HEK293 (cell line): ENCODE results near the gene STYXL1.

Experiments
- CTCF ChIA-PET: fragments of 350-600 bp; formaldehyde crosslinking; extraction: SDS; loops from one replicate; lab custom pipeline; 2021; ENCODE audit warnings: antibody characterized with exemption; lab: Yijun Ruan, JAX
- POLR2A ChIA-PET: fragments of 300-600 bp; formaldehyde crosslinking; extraction: SDS; loops from one replicate; lab custom pipeline; 2020; ENCODE audit warnings: antibody characterized with exemption, inconsistent platforms; lab: Yijun Ruan, JAX
- H3K27ac ChIP-seq: fragments of 200-500 bp; sonication (Bioruptor generic); 2 replicates; pipeline ENCODE4 v1.5.1; 2014; ENCODE audit warnings: low read depth, low read length, control low read depth, inconsistent platforms; ENCODE audit errors: extremely low read depth
- H3K36me3 ChIP-seq, 2 experiments: fragments of 200-500 bp in 1 of 2; sonication (Bioruptor generic) in 1 of 2; 1 replicate in 1 of 2; 2 replicates in 1 of 2; pipeline ENCODE4 v1.5.1; 2014 to 2017; ENCODE audit warnings: inconsistent platforms in 2 of 2, low read length in 2 of 2; ENCODE audit not compliant: control insufficient read depth in 2 of 2, insufficient read depth in 1 of 2
- H3K4me1 ChIP-seq: fragments of 200-500 bp; sonication (Bioruptor generic); 2 replicates; pipeline ENCODE4 v1.5.1; 2014; ENCODE audit warnings: mild to moderate bottlenecking, low read length, inconsistent platforms; ENCODE audit not compliant: control insufficient read depth, insufficient read depth
- H3K4me3 ChIP-seq: 2 replicates; pipeline ENCODE4 v1.5.1; 2011; ENCODE audit warnings: low read depth, mild to moderate bottlenecking, control low read depth, low read length, moderate library complexity
- H3K9me3 ChIP-seq: fragments of 200-500 bp; sonication (Bioruptor generic); 2 replicates; pipeline ENCODE4 v1.5.1; 2014; ENCODE audit warnings: low read depth, low read length, inconsistent platforms; ENCODE audit not compliant: control insufficient read depth, insufficient read depth
- GLI4 ChIP-seq: fragments of 450-650 bp; formaldehyde crosslinking; IDR thresholded peaks from 2 replicates; pipeline ENCODE4 v1.5.1; 2016; ENCODE audit warnings: missing biosample characterization, missing genetic modification characterization
- HIC1 ChIP-seq: fragments of 450-650 bp; formaldehyde crosslinking; IDR thresholded peaks from 2 replicates; pipeline ENCODE4 v1.5.1; 2016; ENCODE audit warnings: missing biosample characterization, missing genetic modification characterization
- MZF1 ChIP-seq: fragments of 450-650 bp; formaldehyde crosslinking; IDR thresholded peaks from 2 replicates; pipeline ENCODE4 v1.5.1; 2017; ENCODE audit warnings: missing biosample characterization, missing genetic modification characterization, borderline replicate concordance
- PBX3 ChIP-seq: sonication (generic); formaldehyde crosslinking; IDR thresholded peaks from 2 replicates; pipeline ENCODE4 v1.8.1; 2022; ENCODE audit warnings: mild to moderate bottlenecking, moderate library complexity, missing genetic modification reagents
- SCRT2 ChIP-seq: fragments of 450-650 bp; formaldehyde crosslinking; IDR thresholded peaks from 2 replicates; pipeline ENCODE4 v1.5.1; 2016; ENCODE audit warnings: missing biosample characterization, missing genetic modification characterization
- SP3 ChIP-seq: fragments of 450-650 bp; formaldehyde crosslinking; IDR thresholded peaks from 2 replicates; pipeline ENCODE4 v1.5.1; 2016; ENCODE audit warnings: missing biosample characterization, missing genetic modification characterization
- ZNF112 ChIP-seq: fragments of 450-650 bp; formaldehyde crosslinking; IDR thresholded peaks from 2 replicates; pipeline ENCODE4 v1.5.0; 2017; ENCODE audit warnings: missing biosample characterization, missing genetic modification characterization
- ZNF148 ChIP-seq: fragments of 450-650 bp; formaldehyde crosslinking; IDR thresholded peaks from 2 replicates; pipeline ENCODE4 v1.5.0; 2017; ENCODE audit warnings: missing biosample characterization, missing genetic modification characterization, borderline replicate concordance
- ZNF155 ChIP-seq: fragments of 450-650 bp; formaldehyde crosslinking; IDR thresholded peaks from 2 replicates; pipeline ENCODE4 v1.5.1; 2016; ENCODE audit warnings: missing biosample characterization, missing genetic modification characterization
- ZNF16 ChIP-seq: fragments of 450-650 bp; formaldehyde crosslinking; IDR thresholded peaks from 2 replicates; pipeline ENCODE4 v1.5.1; 2016; ENCODE audit warnings: low read depth, missing biosample characterization, missing genetic modification characterization
- ZNF292 ChIP-seq: fragments of 450-650 bp; formaldehyde crosslinking; IDR thresholded peaks from 2 replicates; pipeline ENCODE4 v1.5.1; 2016; ENCODE audit warnings: low read depth, missing biosample characterization, missing genetic modification characterization, borderline replicate concordance
- ZNF473 ChIP-seq: fragments of 450-650 bp; formaldehyde crosslinking; IDR thresholded peaks from 2 replicates; pipeline ENCODE4 v1.5.1; 2017; ENCODE audit warnings: missing biosample characterization, missing genetic modification characterization
- ZNF585B ChIP-seq: fragments of 450-650 bp; formaldehyde crosslinking; IDR thresholded peaks from 2 replicates; pipeline ENCODE4 v1.5.1; 2016; ENCODE audit warnings: missing biosample characterization, missing genetic modification characterization
- ZNF624 ChIP-seq: fragments of 450-650 bp; formaldehyde crosslinking; IDR thresholded peaks from 2 replicates; pipeline ENCODE4 v1.5.1; 2017; ENCODE audit warnings: missing biosample characterization, missing genetic modification characterization
- ZNF654 ChIP-seq: fragments of 450-650 bp; formaldehyde crosslinking; IDR thresholded peaks from 2 replicates; pipeline ENCODE4 v1.5.1; 2016; ENCODE audit warnings: low read depth, missing biosample characterization, missing genetic modification characterization
- ZSCAN5A ChIP-seq: fragments of 450-650 bp; formaldehyde crosslinking; IDR thresholded peaks from 2 replicates; pipeline ENCODE4 v1.5.1; 2016; ENCODE audit warnings: missing biosample characterization, missing genetic modification characterization
- ZXDB ChIP-seq: fragments of 450-650 bp; formaldehyde crosslinking; IDR thresholded peaks from 2 replicates; pipeline ENCODE4 v1.5.1; 2016; ENCODE audit warnings: missing biosample characterization, missing genetic modification characterization
- TF ChIP-seq, protein P1 (sequence below): fragments of 450-650 bp; formaldehyde crosslinking; IDR thresholded peaks from 2 replicates; pipeline ENCODE4 v1.5.1; 2016; ENCODE audit warnings: missing biosample characterization, missing genetic modification characterization, borderline replicate concordance

The STYXL1 gene

GRCh38 chr7:76022026-76022780 lies 25.6 kb downstream of the STYXL1 start:
- Histone ChIP-seq H3K4me1 (no peaks in the 10 kb centered on the region), H3K36me3 (peaks cover 23 to 31% of the 10 kb centered on the region in 2 experiments; a peak in 2 of 3 replicates), H3K27ac (no peak overlapping the region), H3K4me3 (no peak overlapping the region), H3K9me3 (no peaks in the 10 kb centered on the region)
- no peak for TF ChIP-seq SP3 (tag by site-specific recombination)
- TF ChIP-seq ZNF654 (tag by site-specific recombination): no peak
- TF ChIP-seq ZNF155 (tag by site-specific recombination): no peak
- TF ChIP-seq ZSCAN5A: no peak
- no peak for TF ChIP-seq ZNF624 (tag by site-specific recombination)
- TF ChIP-seq ZXDB (tag by site-specific recombination): no peak
- no peak for TF ChIP-seq ZNF112
- TF ChIP-seq ZNF585B (tag by site-specific recombination): no peak
- no peak for TF ChIP-seq ZNF292 (tag by site-specific recombination)
- no peak for TF ChIP-seq ZNF16
- no peak for TF ChIP-seq SCRT2
- no peak for TF ChIP-seq ZNF473
- TF ChIP-seq, protein P1, sequence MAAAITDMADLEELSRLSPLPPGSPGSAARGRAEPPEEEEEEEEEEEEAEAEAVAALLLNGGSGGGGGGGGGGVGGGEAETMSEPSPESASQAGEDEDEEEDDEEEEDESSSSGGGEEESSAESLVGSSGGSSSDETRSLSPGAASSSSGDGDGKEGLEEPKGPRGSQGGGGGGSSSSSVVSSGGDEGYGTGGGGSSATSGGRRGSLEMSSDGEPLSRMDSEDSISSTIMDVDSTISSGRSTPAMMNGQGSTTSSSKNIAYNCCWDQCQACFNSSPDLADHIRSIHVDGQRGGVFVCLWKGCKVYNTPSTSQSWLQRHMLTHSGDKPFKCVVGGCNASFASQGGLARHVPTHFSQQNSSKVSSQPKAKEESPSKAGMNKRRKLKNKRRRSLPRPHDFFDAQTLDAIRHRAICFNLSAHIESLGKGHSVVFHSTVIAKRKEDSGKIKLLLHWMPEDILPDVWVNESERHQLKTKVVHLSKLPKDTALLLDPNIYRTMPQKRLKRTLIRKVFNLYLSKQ: no peak
- no peak for TF ChIP-seq MZF1 (tag by site-specific recombination)
- no peak for TF ChIP-seq ZNF148 (tag by site-specific recombination)
- TF ChIP-seq GLI4 (tag by site-specific recombination): no peak
- TF ChIP-seq PBX3 (CRISPR knock-in tag): no peak
- no peak for TF ChIP-seq HIC1
- POLR2A ChIA-PET: no interaction called here
- CTCF ChIA-PET: interaction anchor here (0.6 to 2.9 kb wide), 9 partner anchors 9 to 259 kb away, joined by 3 to 23 read pairs (median 3); no protein-coding TSS in a partner anchor
